Measurements from ENCODE around the gene UMAD1.

GRCh38 chr7:7675686-7676085 lies 35.1 kb downstream of the UMAD1 start:
- TF ChIP-seq ZFP3 (CRISPR knock-in tag; IDR thresholded peaks at IDR 0.05) (no peak), OSR1 (CRISPR knock-in tag; IDR thresholded peaks at IDR 0.05) (no peak), PATZ1 (CRISPR knock-in tag; IDR thresholded peaks at IDR 0.05; ENCODE audit: borderline replicate concordance) (no peak), TCF4 (CRISPR knock-in tag; IDR thresholded peaks at IDR 0.05; ENCODE audit: borderline replicate concordance) (no peak)

All from SK-N-SH treated with all-trans-retinoic acid at 6 μM for 48 hours (cell line).